GM20000 (cell line): ENCODE measurements around the gene JARID2.

Source experiments
- DNase-seq: peaks from one replicate; pipeline ENCODE4 v3.0.0; 2012; ENCODE audit warnings: low spot score
- TF ChIP-seq, protein P1 (sequence below): IDR thresholded peaks from 2 replicates; pipeline ENCODE4 v1.5.1; 2012; ENCODE audit warnings: mild to moderate bottlenecking, control low read depth; ENCODE audit errors: extremely low read depth, missing control alignments

Gene JARID2

GRCh38 chr6:15245361-15246216, at the start of gene JARID2:
Gene JARID2 (plus strand): TSS chr6:15246069. CDS start chr6:15246540, 471 bp downstream.
- TF ChIP-seq, protein P1, sequence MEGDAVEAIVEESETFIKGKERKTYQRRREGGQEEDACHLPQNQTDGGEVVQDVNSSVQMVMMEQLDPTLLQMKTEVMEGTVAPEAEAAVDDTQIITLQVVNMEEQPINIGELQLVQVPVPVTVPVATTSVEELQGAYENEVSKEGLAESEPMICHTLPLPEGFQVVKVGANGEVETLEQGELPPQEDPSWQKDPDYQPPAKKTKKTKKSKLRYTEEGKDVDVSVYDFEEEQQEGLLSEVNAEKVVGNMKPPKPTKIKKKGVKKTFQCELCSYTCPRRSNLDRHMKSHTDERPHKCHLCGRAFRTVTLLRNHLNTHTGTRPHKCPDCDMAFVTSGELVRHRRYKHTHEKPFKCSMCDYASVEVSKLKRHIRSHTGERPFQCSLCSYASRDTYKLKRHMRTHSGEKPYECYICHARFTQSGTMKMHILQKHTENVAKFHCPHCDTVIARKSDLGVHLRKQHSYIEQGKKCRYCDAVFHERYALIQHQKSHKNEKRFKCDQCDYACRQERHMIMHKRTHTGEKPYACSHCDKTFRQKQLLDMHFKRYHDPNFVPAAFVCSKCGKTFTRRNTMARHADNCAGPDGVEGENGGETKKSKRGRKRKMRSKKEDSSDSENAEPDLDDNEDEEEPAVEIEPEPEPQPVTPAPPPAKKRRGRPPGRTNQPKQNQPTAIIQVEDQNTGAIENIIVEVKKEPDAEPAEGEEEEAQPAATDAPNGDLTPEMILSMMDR, result no peak
- DNase-seq, result peak; percentile 98

- no peak for DNase-seq
These were observed 45.8 kb upstream of the JARID2 start for GRCh38 chr6:15200087-15200486.

GRCh38 chr6:15205321-15205720, 40.5 kb upstream of the JARID2 start:
- DNase-seq, result no peak
- TF ChIP-seq, protein P1, result no peak

More at GRCh38 chr6:15200087-15200486, 45.8 kb upstream of the JARID2 start:
- TF ChIP-seq, protein P1, result no peak

GRCh38 chr6:15206887-15207286, 39.0 kb upstream of the JARID2 start:
- TF ChIP-seq, protein P1, result no peak
- no peak for DNase-seq

DNA sequence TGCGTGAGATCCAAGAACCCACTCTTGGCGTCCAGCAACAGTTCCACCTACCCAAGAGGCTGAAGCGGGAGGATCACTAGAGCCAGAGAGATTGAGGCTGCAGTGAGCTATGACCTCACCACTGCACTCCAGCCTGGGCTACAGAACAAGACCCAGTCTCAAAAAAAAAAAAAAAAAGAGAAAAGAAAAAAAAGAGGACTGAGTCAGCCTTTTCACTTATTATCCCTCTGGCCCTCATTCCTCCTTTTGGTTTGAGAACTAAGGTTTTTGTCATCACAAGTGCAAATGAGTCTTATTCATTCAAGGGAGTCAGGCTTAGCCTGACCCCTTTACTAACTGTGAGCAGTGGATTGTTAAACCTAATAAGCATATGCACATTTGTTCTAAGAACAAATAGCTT, 37.9 kb upstream of the JARID2 start:
- TF ChIP-seq, protein P1, result no peak
- DNase-seq, result no peak

DNA sequence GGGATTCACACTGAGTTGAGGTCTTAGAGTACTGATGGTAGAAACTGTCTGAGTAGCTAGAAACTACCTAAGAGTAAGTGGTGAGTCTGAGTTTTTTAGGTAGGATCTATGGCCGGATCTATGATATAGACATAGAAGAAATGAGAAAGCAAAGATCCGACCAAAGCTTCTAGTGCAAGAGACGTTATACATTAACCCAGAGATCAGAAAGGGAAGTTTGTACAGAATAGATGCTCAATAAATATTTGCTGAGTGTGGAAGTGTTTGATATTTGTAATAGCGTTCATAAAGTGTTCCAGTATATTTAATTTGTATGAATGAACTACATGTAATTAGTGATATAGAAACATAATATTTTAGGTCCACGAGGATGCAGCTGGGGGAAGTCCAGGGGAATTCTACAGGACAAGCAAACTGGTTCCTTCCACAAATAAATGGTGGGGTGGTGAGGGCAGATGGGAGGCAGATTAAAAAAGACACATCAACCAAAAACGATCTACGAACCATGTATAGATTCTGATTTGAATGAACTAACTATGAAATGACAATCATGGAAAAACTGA, 31.9 kb upstream of the JARID2 start:
- no peak for DNase-seq
- TF ChIP-seq, protein P1, result no peak

DNA sequence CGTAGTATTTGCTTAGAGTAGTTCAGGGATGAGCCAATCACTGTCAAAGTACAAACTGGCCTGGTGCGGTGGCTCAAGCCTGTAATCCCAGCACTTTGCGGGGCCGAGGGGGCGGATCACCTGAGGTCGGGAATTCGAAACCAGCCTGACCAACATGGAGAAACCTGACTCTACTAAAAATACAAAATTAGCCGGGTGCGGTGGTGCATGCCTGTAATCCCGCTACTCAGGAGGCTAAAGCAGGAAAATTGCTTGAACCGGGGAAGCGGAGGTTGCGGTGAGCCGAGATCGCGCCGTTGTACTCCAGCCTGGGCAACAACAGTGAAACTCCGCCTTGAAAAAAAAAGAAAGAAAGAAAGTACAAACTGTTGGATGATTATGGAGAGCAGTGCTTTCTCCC, 27.5 kb upstream of the JARID2 start:
- DNase-seq, result no peak
- TF ChIP-seq, protein P1, result no peak
